Natural killer cell treated with Interleukin-12 subunit alpha and Interleukin-12 subunit beta and Interleukin-15 and Interleukin-18, amount 100 ng/mL, for 72 hours (primary cell): ENCODE data around the gene DDX39A. TPM values are rescaled to one million over a fixed set of nuclear protein-coding genes. Genes with fewer than 3 reads are reported as not detected.

Experiments used
- ATAC-seq, 2 donors: fragments of 150-1000 bp; cut with Tn5 transposase in 1 of 2; sonication (Bioruptor Pico), chemical (Tn5 transposase) in 1 of 2; 2 replicates each; pipeline ENCODE4 v1.10.0; 2021
- DNase-seq: peaks from one replicate; pipeline ENCODE4 v3.0.0; 2022; ENCODE audit warnings: low spot score
- H3K27ac Mint-ChIP-seq, 2 donors: 1 replicate in 1 of 2; 2 replicates in 1 of 2; pipeline ENCODE4 v1.8.0; 2022; ENCODE audit warnings: mixed read lengths in 2 of 2, mild to moderate bottlenecking in 1 of 2, moderate library complexity in 1 of 2
- H3K27me3 Mint-ChIP-seq, 2 donors: 1 replicate in 1 of 2; 2 replicates in 1 of 2; pipeline ENCODE4 v1.8.0; 2022; ENCODE audit warnings: mixed read lengths in 2 of 2
- H3K36me3 Mint-ChIP-seq: one replicate; pipeline ENCODE4 v1.8.0; 2022; ENCODE audit warnings: mixed read lengths
- H3K4me1 Mint-ChIP-seq, 2 donors: 1 replicate in 1 of 2; 2 replicates in 1 of 2; pipeline ENCODE4 v1.8.0; 2022; ENCODE audit warnings: low read depth in 2 of 2, mixed read lengths in 2 of 2, mild to moderate bottlenecking in 1 of 2
- H3K4me3 Mint-ChIP-seq: one replicate; pipeline ENCODE4 v1.8.0; 2022; ENCODE audit warnings: mixed read lengths
- H3K9me3 Mint-ChIP-seq: 2 replicates; pipeline ENCODE4 v1.8.0; 2022; ENCODE audit warnings: mixed read lengths
- total RNA-seq, 2 donors: library from RNA; stranded (reverse); gene quantifications; one replicate each; pipeline ENCODE4 v1.2.3, GENCODE V29; 2022

DDX39A gene
- total RNA-seq, 2 donors from 2014 or later, result 225 to 449 TPM

DNA sequence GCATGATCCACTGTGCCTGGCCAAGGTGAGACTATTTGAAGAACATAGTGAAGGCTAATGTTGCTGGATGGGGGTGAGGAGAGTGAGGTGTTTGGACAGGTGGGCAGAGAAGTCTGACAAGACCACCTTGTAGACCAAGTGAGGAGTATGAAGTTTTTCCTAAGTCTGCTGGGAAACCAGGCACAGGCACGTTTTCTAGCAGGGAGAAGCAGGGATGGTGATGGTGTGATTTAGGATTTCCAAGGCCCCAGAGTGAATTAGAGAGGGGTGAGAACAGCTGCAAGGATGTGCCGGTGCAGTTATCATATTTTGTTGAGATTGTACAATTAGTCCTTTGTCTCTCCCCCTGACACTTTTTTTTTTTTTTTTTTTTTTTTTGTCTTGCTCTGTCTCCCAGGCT, 8.3 kb upstream of the DDX39A start:
- ATAC-seq, result no peak
- no peaks in the 10 kb centered on the region for H3K36me3 Mint-ChIP-seq
- H3K4me3 Mint-ChIP-seq, result no peak overlapping the region

DNA sequence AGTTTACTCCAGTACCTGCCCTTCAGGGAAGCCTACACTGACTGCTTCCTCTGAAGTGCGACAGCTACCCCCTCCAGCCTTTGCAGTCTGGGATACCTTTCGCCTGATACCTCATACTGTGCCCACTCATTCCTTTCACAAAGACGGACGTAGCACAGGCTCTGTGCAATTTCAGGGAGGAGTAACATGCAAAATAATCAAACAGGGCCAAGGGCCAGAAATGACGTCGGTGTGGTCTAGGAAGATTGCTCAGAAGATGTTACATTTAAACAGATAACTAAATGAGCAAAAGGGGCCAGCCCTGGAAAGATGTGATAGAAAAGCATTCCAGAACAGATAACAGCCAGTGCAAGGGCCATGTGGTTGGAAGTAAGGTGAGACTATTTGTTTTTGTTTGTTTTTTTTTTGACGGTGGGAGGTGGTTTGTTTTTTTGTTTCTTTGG, 6.6 kb upstream of the DDX39A start:
- H3K27me3 Mint-ChIP-seq, result no peaks in the 10 kb centered on the region
- no peak for DNase-seq
- H3K36me3 Mint-ChIP-seq, result no peaks in the 10 kb centered on the region
- H3K4me3 Mint-ChIP-seq, result no peak overlapping the region
- H3K9me3 Mint-ChIP-seq, result no peaks in the 10 kb centered on the region
- peaks cover 0 to 2% of the 10 kb centered on the region in 2 donors for H3K4me1 Mint-ChIP-seq
- no peak for ATAC-seq
- H3K27ac Mint-ChIP-seq, result no peak overlapping the region

More for the DNA sequence above, 8.3 kb upstream of the DDX39A start:
- no peak for DNase-seq
- Mint-ChIP-seq H3K9me3 (no peaks in the 10 kb centered on the region), H3K27me3 (no peaks in the 10 kb centered on the region), H3K27ac (no peak overlapping the region), H3K4me1 (peaks cover 4 to 13% of the 10 kb centered on the region in 2 donors)

DNA sequence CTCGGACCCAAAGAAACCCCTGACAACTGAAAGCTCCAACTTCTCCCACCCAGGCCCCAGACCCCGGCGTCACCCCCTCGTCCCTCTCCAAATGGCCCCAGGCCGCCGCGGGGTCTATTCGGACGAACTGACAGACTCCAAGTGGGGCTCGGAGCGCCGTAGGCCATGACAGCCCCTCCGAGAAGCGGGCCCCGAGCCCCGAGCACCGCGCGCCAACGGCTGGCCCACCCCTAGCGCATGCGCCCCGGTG, 360 bp downstream of the DDX39A start:
- peak; percentile 89 for DNase-seq
- Mint-ChIP-seq H3K4me3 (peak overlapping the region; percentile 84), H3K27me3 (no peaks in the 10 kb centered on the region), H3K27ac (peak overlapping the region; percentile 86 to 87), H3K36me3 (peaks cover 23% of the 10 kb centered on the region), H3K4me1 (peaks cover 29 to 38% of the 10 kb centered on the region in 2 donors), H3K9me3 (no peaks in the 10 kb centered on the region)
- ATAC-seq, result peak; percentile 78 to 81

DNA sequence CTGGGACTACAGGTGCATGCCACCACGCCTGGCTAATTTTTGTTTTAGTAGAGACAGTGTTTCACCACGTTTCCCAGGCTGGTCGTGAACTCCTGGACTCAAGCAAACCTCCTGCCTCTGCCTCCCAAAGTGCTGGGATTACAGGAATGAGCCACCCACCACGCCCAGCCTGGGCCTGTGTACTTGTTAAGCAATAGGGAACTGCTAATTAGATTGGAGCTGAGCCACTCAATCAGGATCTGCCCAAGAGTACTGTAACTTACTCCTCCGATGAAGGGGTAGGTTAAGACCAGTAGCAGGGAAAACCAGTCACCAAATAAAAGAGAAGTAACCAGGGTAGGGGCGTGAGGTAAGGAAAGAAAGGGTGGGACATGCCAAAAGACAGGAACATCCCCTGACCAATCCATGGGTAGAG, 2.3 kb downstream of the DDX39A start:
- H3K36me3 Mint-ChIP-seq, result peaks cover 23% of the 10 kb centered on the region

DNA sequence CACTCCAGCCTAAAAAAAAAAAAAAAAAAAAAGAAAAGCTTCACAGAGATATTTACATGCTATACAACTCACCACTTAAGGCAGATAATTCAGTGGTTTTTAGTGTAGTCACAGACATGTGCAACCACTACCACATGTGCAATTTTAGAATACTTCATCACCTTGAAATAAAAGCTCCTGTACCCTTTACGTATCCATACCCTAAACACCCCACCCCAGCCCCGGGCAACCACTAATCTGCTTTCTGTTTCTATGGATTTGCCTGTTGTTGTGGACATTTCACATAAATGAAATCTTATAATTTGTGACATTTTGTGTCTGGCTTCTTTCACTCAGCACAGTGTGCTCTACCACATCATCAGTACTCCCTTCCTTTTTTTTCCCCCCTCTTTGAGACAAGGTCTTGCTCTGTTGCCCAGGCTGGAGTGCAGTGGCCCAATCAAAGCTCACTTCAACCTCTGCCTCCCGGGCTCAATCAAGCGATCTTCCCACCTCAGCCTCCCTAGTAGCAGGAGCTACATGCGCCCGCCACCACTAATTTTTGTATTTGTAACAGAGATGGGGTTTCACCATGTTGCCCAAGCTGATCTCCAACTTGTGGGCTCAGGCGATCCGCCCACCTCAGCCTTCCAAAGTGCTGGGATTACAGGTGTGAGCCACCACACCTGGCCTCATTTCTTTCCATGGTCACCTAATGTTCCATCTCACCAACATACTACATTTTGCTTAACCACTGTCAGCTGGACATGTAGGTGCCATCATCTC, 4.0 kb downstream of the DDX39A start:
- ATAC-seq (no peak), DNase-seq (no peak)
- Mint-ChIP-seq H3K27ac (peak overlapping the region; percentile 86 to 87), H3K4me1 (peaks cover 54 to 57% of the 10 kb centered on the region in 2 donors), H3K36me3 (peaks cover 23% of the 10 kb centered on the region), H3K27me3 (no peaks in the 10 kb centered on the region), H3K4me3 (peak overlapping the region; percentile 84), H3K9me3 (no peaks in the 10 kb centered on the region)

More for the DNA sequence above, 2.3 kb downstream of the DDX39A start:
- peak overlapping the region; percentile 84 for H3K4me3 Mint-ChIP-seq
- peaks cover 42 to 49% of the 10 kb centered on the region in 2 donors for H3K4me1 Mint-ChIP-seq
- DNase-seq, result no peak
- ATAC-seq, result no peak
- H3K27me3 Mint-ChIP-seq, result no peaks in the 10 kb centered on the region
- peak overlapping the region; percentile 86 to 87 for H3K27ac Mint-ChIP-seq
- H3K9me3 Mint-ChIP-seq, result no peaks in the 10 kb centered on the region

DNA sequence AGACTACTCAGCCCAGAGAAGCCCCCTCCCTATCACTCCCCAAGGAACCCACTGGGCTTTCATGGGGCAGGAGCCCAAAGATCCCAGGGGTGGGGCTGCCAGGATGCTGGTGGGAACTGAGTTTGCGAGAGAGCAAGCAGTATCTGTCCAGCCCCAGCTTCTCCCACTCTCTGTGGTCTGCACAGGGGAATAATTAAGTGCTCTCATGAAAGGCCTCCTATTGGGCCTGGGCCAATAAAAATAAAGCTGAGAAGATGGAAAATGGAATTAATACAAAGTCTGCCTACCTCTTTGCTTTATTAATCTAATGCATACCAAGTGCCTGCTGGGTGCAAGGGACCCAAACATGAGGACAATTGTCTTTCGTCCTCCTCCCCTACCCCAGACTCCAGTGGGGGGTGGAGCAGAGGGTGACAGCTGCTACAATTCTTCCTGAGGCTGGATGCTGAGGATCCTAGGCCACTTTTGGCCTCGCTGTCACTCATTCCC, 5.4 kb downstream of the DDX39A start:
- Mint-ChIP-seq H3K27ac (peak overlapping the region; percentile 68 to 84), H3K4me1 (peaks cover 53 to 61% of the 10 kb centered on the region in 2 donors), H3K36me3 (peaks cover 23% of the 10 kb centered on the region), H3K9me3 (no peaks in the 10 kb centered on the region), H3K27me3 (no peaks in the 10 kb centered on the region), H3K4me3 (peak overlapping the region; percentile 21)
- DNase-seq (no peak), ATAC-seq (no peak)

DNA sequence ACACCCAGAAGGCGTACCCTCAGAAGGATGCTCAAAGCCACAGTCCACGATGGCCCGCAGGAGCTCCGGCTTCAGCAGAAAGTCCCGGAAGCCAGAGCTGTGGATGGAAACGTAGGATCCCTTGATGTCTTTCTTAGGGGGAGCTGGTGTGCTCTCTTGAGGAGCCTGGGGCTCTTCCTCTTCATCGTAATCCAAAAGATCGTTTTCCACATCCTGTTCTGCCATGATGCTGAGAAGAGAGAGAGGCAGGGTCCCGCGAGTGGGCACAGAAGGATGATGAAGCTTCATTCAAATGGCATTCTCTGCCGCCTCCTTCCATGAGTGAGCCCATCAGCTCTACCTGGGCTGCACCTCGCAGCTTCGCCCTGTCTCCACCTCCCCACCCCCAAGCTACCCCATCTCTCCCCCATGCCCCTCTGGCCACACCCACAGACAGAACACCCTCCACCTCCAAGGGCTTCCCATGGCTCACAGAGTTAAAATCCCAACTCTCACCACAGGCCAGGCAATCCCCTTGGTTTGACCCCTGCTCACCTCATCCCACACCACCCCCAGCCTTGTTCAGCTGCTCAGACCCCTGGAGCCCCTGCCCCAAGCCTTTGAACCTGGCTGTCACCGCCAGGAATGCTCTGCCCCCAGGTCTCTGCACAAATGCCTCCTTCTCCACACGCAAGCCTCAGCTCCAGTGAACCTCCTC, 6.0 kb downstream of the DDX39A start:
- peak overlapping the region; percentile 21 for H3K4me3 Mint-ChIP-seq
- peak overlapping the region; percentile 68 to 84 for H3K27ac Mint-ChIP-seq
- no peaks in the 10 kb centered on the region for H3K27me3 Mint-ChIP-seq
- peaks cover 28% of the 10 kb centered on the region for H3K36me3 Mint-ChIP-seq
- no peak for DNase-seq
- peaks cover 58 to 63% of the 10 kb centered on the region in 2 donors for H3K4me1 Mint-ChIP-seq
- H3K9me3 Mint-ChIP-seq, result no peaks in the 10 kb centered on the region
- no peak for ATAC-seq

DNA sequence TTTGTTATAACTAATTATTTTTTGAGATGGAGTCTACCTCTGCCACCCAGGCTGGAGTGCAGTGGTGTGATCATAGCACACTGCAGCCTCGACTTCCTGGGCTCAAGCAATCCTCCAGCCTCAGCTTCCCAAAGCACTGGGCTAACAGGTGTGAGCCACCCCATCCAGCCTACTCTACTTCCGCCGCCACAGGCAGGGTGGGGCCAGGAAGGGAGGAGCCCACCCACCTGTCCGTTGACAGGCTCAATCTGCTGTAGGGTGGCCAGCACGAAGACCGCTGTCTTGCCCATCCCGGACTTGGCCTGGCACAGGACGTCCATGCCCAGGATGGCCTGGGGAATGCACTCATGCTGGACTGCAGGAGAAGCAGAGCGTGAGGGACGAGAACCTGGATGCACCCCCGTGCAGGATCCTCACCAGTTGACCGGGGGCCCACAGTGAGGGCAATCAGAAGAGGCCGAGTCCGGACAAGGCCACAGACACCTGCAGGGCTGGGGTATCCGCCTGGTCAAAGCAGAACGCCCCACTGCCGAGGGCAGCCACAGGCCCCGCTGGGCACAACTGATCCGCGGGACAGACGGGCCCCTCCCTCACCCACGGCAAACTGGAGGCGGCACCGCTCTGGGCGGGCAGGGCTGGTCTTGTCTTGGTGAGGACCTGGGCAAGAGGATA, 6.7 kb downstream of the DDX39A start:
- Mint-ChIP-seq H3K27me3 (no peaks in the 10 kb centered on the region), H3K4me1 (peaks cover 54 to 64% of the 10 kb centered on the region in 2 donors), H3K9me3 (no peaks in the 10 kb centered on the region), H3K27ac (peak overlapping the region; percentile 68 to 84), H3K36me3 (peaks cover 28% of the 10 kb centered on the region), H3K4me3 (no peak overlapping the region)
- DNase-seq, result no peak
- ATAC-seq, result no peak

DNA sequence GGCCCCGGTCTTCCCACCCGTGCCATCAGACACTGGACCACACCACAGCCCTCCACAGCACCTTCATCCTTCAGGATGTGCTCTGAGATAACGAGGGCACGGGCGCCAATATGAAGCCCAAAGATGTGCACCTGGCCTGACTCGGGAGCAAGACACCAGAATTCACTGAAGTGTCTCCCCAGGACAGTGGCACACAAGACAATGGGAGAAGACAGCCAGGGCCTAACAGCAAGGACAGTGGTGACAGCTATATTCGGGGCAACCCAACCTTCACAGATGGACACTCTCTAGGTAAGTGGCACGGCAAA, 7.2 kb downstream of the DDX39A start:
- Mint-ChIP-seq H3K27ac (peak overlapping the region; percentile 68 to 73), H3K9me3 (no peaks in the 10 kb centered on the region), H3K27me3 (no peaks in the 10 kb centered on the region), H3K4me3 (peak overlapping the region; percentile 17), H3K36me3 (peaks cover 25% of the 10 kb centered on the region), H3K4me1 (peaks cover 51 to 63% of the 10 kb centered on the region in 2 donors)
- ATAC-seq (no peak), DNase-seq (no peak)

DNA sequence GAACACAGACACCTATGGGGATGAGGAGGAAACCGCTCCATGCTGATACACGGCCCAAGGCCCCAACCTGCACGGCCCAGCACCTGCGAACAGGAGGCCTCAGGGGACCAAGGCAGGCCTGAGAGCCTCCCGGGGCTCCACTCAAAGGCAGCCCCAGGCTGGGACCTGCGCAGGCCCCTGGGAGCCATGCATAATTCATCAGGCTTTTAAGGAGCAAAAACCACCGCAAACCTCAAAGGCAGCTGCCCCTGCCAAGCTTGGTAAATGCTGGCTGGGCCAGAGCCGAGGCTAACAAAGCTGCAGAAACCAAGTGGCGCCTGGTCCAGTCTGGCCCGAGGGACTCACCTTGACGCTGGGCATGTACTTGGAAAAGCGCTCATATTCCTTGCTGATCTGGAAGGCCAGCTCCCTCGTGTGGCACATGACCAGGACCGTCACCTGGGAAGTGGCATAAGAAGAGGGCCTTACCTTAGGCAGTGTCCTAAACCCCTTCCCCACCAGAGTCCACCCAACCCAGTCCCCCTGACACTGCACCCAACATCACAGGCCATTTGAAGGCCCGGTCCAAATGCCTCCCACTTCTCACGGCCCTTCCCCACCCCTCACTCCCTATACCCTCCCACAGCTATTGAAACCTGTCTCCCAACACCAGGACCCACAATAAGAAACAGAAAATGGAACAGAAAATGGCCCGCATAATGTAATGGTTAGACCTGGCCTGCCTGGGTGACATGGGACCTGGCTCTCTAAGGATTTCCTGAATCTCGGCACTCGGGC, 7.8 kb downstream of the DDX39A start:
- H3K9me3 Mint-ChIP-seq, result no peaks in the 10 kb centered on the region
- H3K4me1 Mint-ChIP-seq, result peaks cover 45 to 62% of the 10 kb centered on the region in 2 donors
- ATAC-seq (no peak), DNase-seq (no peak)
- H3K4me3 Mint-ChIP-seq, result peak overlapping the region; percentile 52
- no peaks in the 10 kb centered on the region for H3K27me3 Mint-ChIP-seq
- H3K36me3 Mint-ChIP-seq, result peaks cover 19% of the 10 kb centered on the region
- H3K27ac Mint-ChIP-seq, result peak overlapping the region; percentile 73 to 78

DNA sequence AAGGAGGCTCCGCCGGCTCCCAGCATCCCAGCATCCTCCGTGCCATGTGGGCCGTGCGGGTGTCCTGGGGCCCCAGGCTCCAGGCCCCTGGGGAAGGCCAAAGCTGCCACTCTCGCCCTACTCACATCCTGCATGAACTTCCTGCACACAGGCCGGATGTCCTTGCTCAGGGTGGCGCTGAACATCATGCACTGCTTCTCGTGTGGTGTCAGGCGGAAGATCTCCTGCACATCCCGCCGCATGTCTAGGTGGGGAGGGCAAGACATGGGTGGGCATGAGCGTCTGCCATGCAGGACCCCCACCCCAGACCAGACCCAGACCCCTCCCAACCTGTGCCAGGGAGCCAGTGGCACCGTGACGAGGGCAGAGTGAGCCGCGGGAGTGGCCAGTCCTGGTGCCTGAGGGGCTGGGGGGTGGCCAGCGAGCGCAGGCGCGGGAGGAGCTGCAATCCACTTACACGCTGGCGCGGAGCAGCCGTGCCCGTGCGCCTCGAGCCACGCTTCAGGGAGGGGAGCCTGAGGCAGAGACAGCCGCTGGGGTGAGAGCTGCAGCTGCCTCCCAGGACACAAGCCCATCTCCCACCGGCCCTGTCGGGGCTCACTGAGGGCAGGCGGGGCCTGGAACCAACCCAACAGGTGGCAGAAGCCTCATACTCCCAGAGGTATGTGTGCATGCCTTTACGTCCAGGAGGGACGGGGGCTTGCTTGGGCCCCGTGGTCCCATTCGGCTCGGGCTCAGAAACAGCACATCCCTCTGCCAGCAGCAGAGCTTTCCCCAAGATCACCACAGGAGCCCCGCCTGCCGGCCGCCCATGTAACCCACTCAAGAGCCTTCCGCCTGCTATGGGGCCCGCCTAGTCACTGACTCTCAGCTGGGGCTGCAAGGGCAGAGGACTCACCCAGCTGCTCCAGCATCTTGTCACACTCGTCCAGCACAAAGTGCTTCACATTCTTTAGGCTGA, 8.8 kb downstream of the DDX39A start:
- ATAC-seq (peak; percentile 12 to 63), DNase-seq (no peak)
- H3K9me3 Mint-ChIP-seq, result no peaks in the 10 kb centered on the region
- H3K27me3 Mint-ChIP-seq, result no peaks in the 10 kb centered on the region
- H3K27ac Mint-ChIP-seq, result peak overlapping the region; percentile 73 to 78
- peaks cover 37 to 59% of the 10 kb centered on the region in 2 donors for H3K4me1 Mint-ChIP-seq
- H3K36me3 Mint-ChIP-seq, result peaks cover 11% of the 10 kb centered on the region
- H3K4me3 Mint-ChIP-seq, result peak overlapping the region; percentile 58

DNA sequence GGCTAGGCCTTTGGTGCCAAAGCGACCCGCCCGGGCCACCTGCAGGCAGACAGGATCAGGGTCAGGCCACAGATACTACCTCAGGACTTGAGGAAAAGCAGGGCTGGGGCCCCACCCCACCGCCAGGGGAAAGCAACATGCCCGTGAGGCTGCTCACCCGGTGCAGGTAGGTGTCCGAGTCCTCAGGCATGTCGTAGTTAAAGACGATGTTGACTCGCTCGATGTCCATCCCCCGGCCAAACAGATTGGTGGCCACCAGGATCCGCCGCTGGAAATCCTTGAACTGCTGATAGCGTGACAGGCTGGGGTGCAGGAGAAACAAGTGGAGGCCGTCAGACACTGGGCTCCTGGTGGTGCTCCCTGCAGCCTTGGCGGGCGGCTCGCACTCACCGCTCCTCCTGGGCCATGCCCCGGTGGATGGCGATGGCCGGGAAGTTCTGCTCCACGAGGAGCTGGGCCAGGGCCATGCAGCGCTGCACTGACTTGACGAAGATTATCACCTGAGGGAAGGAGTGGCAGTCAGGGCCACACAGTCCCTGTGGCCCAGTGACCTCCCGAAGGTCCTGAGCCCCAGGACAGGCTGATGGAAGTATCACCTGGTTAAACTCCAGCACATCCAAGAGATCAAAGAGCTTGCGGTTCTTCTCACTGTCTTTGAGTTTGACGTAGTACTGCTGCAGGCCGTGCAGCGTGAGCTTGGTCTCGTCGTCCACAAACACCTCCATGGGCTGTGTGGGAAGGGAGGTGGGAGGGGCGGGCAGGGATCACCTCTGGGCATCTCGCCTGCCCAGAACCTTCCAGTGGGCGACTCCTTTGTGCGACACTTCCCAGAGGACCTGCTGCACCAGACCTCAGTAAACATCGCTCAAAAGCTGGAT, 9.8 kb downstream of the DDX39A start:
- Mint-ChIP-seq H3K9me3 (no peaks in the 10 kb centered on the region), H3K36me3 (peaks cover 5% of the 10 kb centered on the region)

More for the DNA sequence above, 9.8 kb downstream of the DDX39A start:
- Mint-ChIP-seq H3K27me3 (no peaks in the 10 kb centered on the region), H3K4me1 (peaks cover 33 to 57% of the 10 kb centered on the region in 2 donors), H3K4me3 (peak overlapping the region; percentile 58), H3K27ac (peak overlapping the region; percentile 73 to 78)
- DNase-seq (no peak), ATAC-seq (no peak)
